K562 (cell line): ENCODE results near the gene KCTD8. TPM values are rescaled to one million over a fixed set of nuclear protein-coding genes. Genes with fewer than 3 reads are reported as not detected.

Experiments
- ATAC-seq: fragments of 200-7000 bp; cut with Tn5 transposase; 3 replicates; pipeline ENCODE4 v1.9.1; 2020; ENCODE audit warnings: moderate library complexity
- BruUV-seq: library from RNA; stranded (reverse); fragments of 400-500 nt; replicated peaks from 2 replicates; lab custom pipeline; 2021; lab: Mats Ljungman, UMichigan
- CTCF ChIA-PET: fragments of 300-600 bp; formaldehyde crosslinking; extraction: SDS; loops from one replicate; lab custom pipeline; 2021; ENCODE audit warnings: low intra/inter-chr PET ratio; lab: Yijun Ruan, JAX
- POLR2A ChIA-PET: fragments of 300-600, 350-650 bp; sonication (Branson Sonifier 250); formaldehyde crosslinking; extraction: SDS; loops from one replicate; lab custom pipeline; 2021; ENCODE audit warnings: antibody characterized with exemption, inconsistent platforms; lab: Yijun Ruan, JAX
- DNase-seq, 4 experiments: peaks; one replicate each; pipeline versions ENCODE4 v3.0.0 to v3.0.0-alpha.2; 2011 to 2018; ENCODE audit warnings: low spot score in 3 of 4, mixed read lengths in 3 of 4; ENCODE audit errors: extremely low read depth in 1 of 4
- FAIRE-seq: peaks from 2 replicates; lab custom pipeline; 2011; peaks lifted over from hg19 to GRCh38; lab: Jason Lieb, UNC
- H2AFZ ChIP-seq: 2 replicates; pipeline ENCODE4 v1.6.0; 2011; ENCODE audit warnings: low read depth, low read length, control low read depth, inconsistent platforms
- H3K27ac ChIP-seq: fragments of 200-600 bp; 3 replicates; pipeline ENCODE4 v1.8.0; 2011; ENCODE audit warnings: low read depth, mild to moderate bottlenecking, control low read depth, inconsistent platforms, low read length, moderate library complexity, mixed read lengths; ENCODE audit errors: extremely low read depth
- H3K27me3 ChIP-seq, 2 experiments: fragments of 300-600 bp in 1 of 2; 2 replicates in 1 of 2; 3 replicates in 1 of 2; pipeline versions ENCODE4 v1.6.0 to v1.8.0; 2011; ENCODE audit warnings: inconsistent platforms in 2 of 2, low read length in 2 of 2, mild to moderate bottlenecking in 1 of 2, mixed read lengths in 1 of 2, moderate library complexity in 1 of 2; ENCODE audit not compliant: control insufficient read depth in 2 of 2, insufficient read depth in 2 of 2
- H3K36me3 ChIP-seq: fragments of 300-600 bp; 3 replicates; pipeline ENCODE4 v1.8.0; 2011; ENCODE audit warnings: mild to moderate bottlenecking, low read length, inconsistent platforms; ENCODE audit not compliant: control insufficient read depth, insufficient read depth
- H3K4me1 ChIP-seq, 2 experiments: fragments of 200-600 bp in 1 of 2; replicated peaks in 1 of 2; 2 replicates in 1 of 2; 3 replicates in 1 of 2; pipeline versions ENCODE4 v1.5.1 to v1.8.0; 2011; ENCODE audit warnings: inconsistent platforms in 2 of 2, low read length in 2 of 2, mild to moderate bottlenecking in 1 of 2, mixed read lengths in 1 of 2, moderate library complexity in 1 of 2; ENCODE audit not compliant: control insufficient read depth in 2 of 2, insufficient read depth in 2 of 2
- H3K4me2 ChIP-seq: 2 replicates; pipeline ENCODE4 v1.6.1; 2011; ENCODE audit warnings: low read length, control low read depth, inconsistent platforms, mixed read lengths; ENCODE audit not compliant: insufficient read depth
- H3K4me3 ChIP-seq: fragments of 200-600 bp; sonication (generic), shearing (Covaris generic); 2 replicates; pipeline ENCODE4 v1.5.1; 2016; ENCODE audit warnings: control low read depth, inconsistent platforms
- H3K79me2 ChIP-seq: fragments of 200-600 bp; 3 replicates; pipeline ENCODE4 v1.8.0; 2011; ENCODE audit warnings: low read length, inconsistent platforms; ENCODE audit not compliant: control insufficient read depth, insufficient read depth
- H3K9ac ChIP-seq, 2 experiments: 2 replicates each; pipeline versions ENCODE4 v1.6.0 to v1.6.1; 2011; ENCODE audit warnings: low read depth in 2 of 2, low read length in 2 of 2, control low read depth in 1 of 2, inconsistent platforms in 1 of 2, mild to moderate bottlenecking in 1 of 2, mixed read lengths in 1 of 2; ENCODE audit not compliant: insufficient read depth in 1 of 2
- H3K9me1 ChIP-seq: one replicate; pipeline ENCODE4 v1.6.0; 2011; ENCODE audit warnings: inconsistent platforms, mild to moderate bottlenecking, low read length, moderate library complexity; ENCODE audit not compliant: control insufficient read depth, insufficient read depth
- H3K9me3 ChIP-seq: replicated peaks from 2 replicates; pipeline ENCODE4 v1.5.1; 2011; ENCODE audit warnings: low read depth, low read length, inconsistent platforms; ENCODE audit not compliant: control insufficient read depth, insufficient read depth
- H4K20me1 ChIP-seq: replicated peaks from 2 replicates; pipeline ENCODE4 v1.6.1; 2011; ENCODE audit warnings: low read length, inconsistent platforms, mixed read lengths; ENCODE audit not compliant: control insufficient read depth, insufficient read depth
- CHAMP1 ChIP-seq: fragments of 450-650 bp; IDR thresholded peaks from 2 replicates; pipeline ENCODE4 v1.6.1; 2016; ENCODE audit warnings: mild to moderate bottlenecking
- ERF ChIP-seq: fragments of 450-650 bp; formaldehyde crosslinking; IDR thresholded peaks from 2 replicates; pipeline ENCODE4 v1.4.0; 2020; ENCODE audit warnings: mild to moderate bottlenecking, mixed read lengths
- GMEB1 ChIP-seq: fragments of 250-450 bp; sonication (Bioruptor Pico); IDR thresholded peaks from 2 replicates; pipeline ENCODE4 v1.4.0; 2020; ENCODE audit warnings: mild to moderate bottlenecking
- MEF2D ChIP-seq: conservative IDR thresholded peaks from 2 replicates; pipeline ENCODE4 v1.6.1; 2016; ENCODE audit warnings: low read depth, missing genetic modification characterization, missing compliant biosample characterization
- NFXL1 ChIP-seq: fragments of 450-650 bp; formaldehyde crosslinking; IDR thresholded peaks from 2 replicates; pipeline ENCODE4 v1.4.0; 2021; ENCODE audit warnings: mild to moderate bottlenecking
- RBM15 ChIP-seq: fragments of 200-400 bp; formaldehyde crosslinking; IDR thresholded peaks from 2 replicates; pipeline ENCODE4 v1.6.1; 2018; ENCODE audit warnings: mild to moderate bottlenecking, low read length, moderate library complexity; ENCODE audit not compliant: insufficient read depth
- RBM39 ChIP-seq: fragments of 200-400 bp; formaldehyde crosslinking; optimal IDR thresholded peaks from 2 replicates; pipeline ENCODE3; 2018; ENCODE audit warnings: low read depth, low read length
- RFX7 ChIP-seq: fragments of 250-450 bp; sonication (Bioruptor Pico); IDR thresholded peaks from 2 replicates; pipeline ENCODE4 v1.5.1; 2021; ENCODE audit warnings: mild to moderate bottlenecking
- SIRT6 ChIP-seq: IDR thresholded peaks from one replicate; pipeline ENCODE4 v1.6.1; 2012; ENCODE audit warnings: low read depth, mild to moderate bottlenecking, control low read depth, inconsistent platforms, low read length, moderate library complexity
- TAF15 ChIP-seq: fragments of 200-400 bp; formaldehyde crosslinking; IDR thresholded peaks from 2 replicates; pipeline ENCODE4 v1.6.1; 2017; ENCODE audit warnings: mild to moderate bottlenecking, low read depth, low read length, moderate library complexity
- WHSC1 ChIP-seq: IDR thresholded peaks from one replicate; pipeline ENCODE4 v1.6.1; 2012; ENCODE audit warnings: low read length, control low read depth, inconsistent platforms
- ZBTB7A ChIP-seq: IDR thresholded peaks from 2 replicates; pipeline ENCODE4 v1.6.1; 2011; ENCODE audit warnings: low read depth, mild to moderate bottlenecking, low read length, moderate library complexity, borderline replicate concordance; ENCODE audit not compliant: control insufficient read depth
- in situ Hi-C: fragments of 300-500 bp; cut with MboI; formaldehyde crosslinking; loops from 4 replicates; pipeline ENCODE4 v1.15.0; 2018; ENCODE audit warnings: inconsistent platforms, mixed read lengths
- intact Hi-C: fragments of 100-400 bp; cut with micrococcal nuclease; formaldehyde crosslinking; loops from 2 replicates; pipeline ENCODE4 v1.14.2; 2022
- polyA plus RNA-seq, 8 experiments: library from polyadenylated mRNA; depleted of rRNA in 4 of 8; stranded (reverse) in 5 of 8; unstranded in 3 of 8; fragments of >200 nt; fragmentation: Nextera tagmentation in 2 of 8; fragmentation: Illumina TruSeq in 1 of 8; extraction: Ambion mirVana in 2 of 8; extraction: Trizol in 1 of 8; gene quantifications; 2 replicates each; pipeline versions ENCODE4 v1.2.1 to v1.2.3, GENCODE V29; 2011 to 2014; ENCODE audit warnings: inconsistent platforms in 1 of 8, missing spikeins in 1 of 8
- total RNA-seq, 7 experiments: library from RNA; depleted of rRNA in 6 of 7; stranded (reverse); fragments of >200 nt in 6 of 7; fragmentation: Illumina TruSeq in 2 of 7; extraction: Trizol in 2 of 7; gene quantifications; 2 replicates each; pipeline versions ENCODE4 v1.2.1 to v1.2.3, GENCODE V29; 2011 to 2021; ENCODE audit warnings: low replicate concordance in 1 of 7
- TF ChIP-seq, protein P1 (sequence below): fragments of 450-650 bp; IDR thresholded peaks from 2 replicates; pipeline ENCODE4 v1.6.1; 2016; ENCODE audit warnings: low read depth, mild to moderate bottlenecking, moderate library complexity
- TF ChIP-seq, protein P2 (sequence below): fragments of 250-450 bp; sonication (Bioruptor Pico); IDR thresholded peaks from 2 replicates; pipeline ENCODE4 v1.4.0; 2020; ENCODE audit warnings: mild to moderate bottlenecking, moderate library complexity

KCTD8 gene
- total and polyA plus RNA-seq, 9 of the 15 experiments (the other 6 are each of a cell fraction or from before 2014, with no cell fraction given): not detected

GRCh38 chr4:44210750-44211149, 237.9 kb downstream of the KCTD8 start:
- BruUV-seq: no TSS peak
- H3K27me3 ChIP-seq: no peaks in the 10 kb centered on the region
- H3K9me3 ChIP-seq: no peaks in the 10 kb centered on the region
- ChIA-PET POLR2A (no interaction called here), CTCF (no interaction called here)
- no peaks in the 10 kb centered on the region for H3K36me3 ChIP-seq
- in situ Hi-C loops: no loop called here
- no peak overlapping the region for H3K4me3 ChIP-seq
- no peak for DNase-seq
- no peak for ATAC-seq
- H3K4me2 ChIP-seq: no peak overlapping the region
- H3K9me1 ChIP-seq: no peaks in the 10 kb centered on the region
- no peak overlapping the region for H3K27ac ChIP-seq
- intact Hi-C loops: no loop called here
- H3K79me2 ChIP-seq: no peaks in the 10 kb centered on the region
- no peak overlapping the region for H2AFZ ChIP-seq
- no peak overlapping the region for H3K9ac ChIP-seq
- TF ChIP-seq MEF2D (tag) (no peak), WHSC1 (no peak), ZBTB7A (no peak), SIRT6 (no peak), NFXL1 (CRISPR knock-in tag) (no peak), ERF (CRISPR knock-in tag) (no peak), RFX7 (CRISPR knock-in tag) (no peak), RBM39 (no peak), CHAMP1 (no peak), TAF15 (no peak), GMEB1 (CRISPR knock-in tag) (no peak), RBM15 (no peak)
- TF ChIP-seq, protein P1, sequence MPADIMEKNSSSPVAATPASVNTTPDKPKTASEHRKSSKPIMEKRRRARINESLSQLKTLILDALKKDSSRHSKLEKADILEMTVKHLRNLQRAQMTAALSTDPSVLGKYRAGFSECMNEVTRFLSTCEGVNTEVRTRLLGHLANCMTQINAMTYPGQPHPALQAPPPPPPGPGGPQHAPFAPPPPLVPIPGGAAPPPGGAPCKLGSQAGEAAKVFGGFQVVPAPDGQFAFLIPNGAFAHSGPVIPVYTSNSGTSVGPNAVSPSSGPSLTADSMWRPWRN: no peak
- TF ChIP-seq, protein P2, sequence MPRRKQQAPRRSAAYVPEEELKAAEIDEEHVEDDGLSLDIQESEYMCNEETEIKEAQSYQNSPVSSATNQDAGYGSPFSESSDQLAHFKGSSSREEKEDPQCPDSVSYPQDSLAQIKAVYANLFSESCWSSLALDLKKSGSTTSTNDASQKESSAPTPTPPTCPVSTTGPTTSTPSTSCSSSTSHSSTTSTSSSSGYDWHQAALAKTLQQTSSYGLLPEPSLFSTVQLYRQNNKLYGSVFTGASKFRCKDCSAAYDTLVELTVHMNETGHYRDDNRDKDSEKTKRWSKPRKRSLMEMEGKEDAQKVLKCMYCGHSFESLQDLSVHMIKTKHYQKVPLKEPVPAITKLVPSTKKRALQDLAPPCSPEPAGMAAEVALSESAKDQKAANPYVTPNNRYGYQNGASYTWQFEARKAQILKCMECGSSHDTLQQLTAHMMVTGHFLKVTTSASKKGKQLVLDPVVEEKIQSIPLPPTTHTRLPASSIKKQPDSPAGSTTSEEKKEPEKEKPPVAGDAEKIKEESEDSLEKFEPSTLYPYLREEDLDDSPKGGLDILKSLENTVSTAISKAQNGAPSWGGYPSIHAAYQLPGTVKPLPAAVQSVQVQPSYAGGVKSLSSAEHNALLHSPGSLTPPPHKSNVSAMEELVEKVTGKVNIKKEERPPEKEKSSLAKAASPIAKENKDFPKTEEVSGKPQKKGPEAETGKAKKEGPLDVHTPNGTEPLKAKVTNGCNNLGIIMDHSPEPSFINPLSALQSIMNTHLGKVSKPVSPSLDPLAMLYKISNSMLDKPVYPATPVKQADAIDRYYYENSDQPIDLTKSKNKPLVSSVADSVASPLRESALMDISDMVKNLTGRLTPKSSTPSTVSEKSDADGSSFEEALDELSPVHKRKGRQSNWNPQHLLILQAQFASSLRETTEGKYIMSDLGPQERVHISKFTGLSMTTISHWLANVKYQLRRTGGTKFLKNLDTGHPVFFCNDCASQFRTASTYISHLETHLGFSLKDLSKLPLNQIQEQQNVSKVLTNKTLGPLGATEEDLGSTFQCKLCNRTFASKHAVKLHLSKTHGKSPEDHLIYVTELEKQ (CRISPR knock-in tag): no peak
- TF ChIP-seq, all 486 proteins: peak for 0
- Histone ChIP-seq H4K20me1 (no peaks in the 10 kb centered on the region), H3K4me1 (no peaks in the 10 kb centered on the region)
- no peak for FAIRE-seq
